Peyer's patch (tissue), 4 donors: Measurements from ENCODE around the gene ATXN3L. TPM values are rescaled to one million over a fixed set of nuclear protein-coding genes. Genes with fewer than 3 reads are reported as not detected.

ENCODE experiments used
- DNase-seq, 3 donors: peaks; one replicate each; pipeline ENCODE4 v3.0.0-alpha.2; 2017 to 2019
- H3K27ac ChIP-seq, 4 donors: fragments of 200-600 bp; sonication (generic); one replicate each; pipeline ENCODE4 v1.5.1; 2016 to 2019
- H3K27me3 ChIP-seq, 2 donors: fragments of 200-600 bp; sonication (generic); one replicate each; pipeline ENCODE4 v1.5.1; 2019
- H3K36me3 ChIP-seq, 3 donors: fragments of 200-600 bp; sonication (generic); one replicate each; pipeline ENCODE4 v1.5.1; 2016 to 2019
- H3K4me1 ChIP-seq, 4 donors: fragments of 200-600 bp; sonication (generic); one replicate each; pipeline ENCODE4 v1.5.1; 2016 to 2019
- H3K4me3 ChIP-seq, 4 donors: fragments of 200-600 bp; sonication (generic); 1 replicate in 3 of 4; 2 replicates in 1 of 4; pipeline ENCODE4 v1.5.1; 2016 to 2019; ENCODE audit warnings: mild to moderate bottlenecking in 1 of 4
- H3K9me3 ChIP-seq, 4 donors: fragments of 200-600 bp; sonication (generic); one replicate each; pipeline ENCODE4 v1.5.1; 2016 to 2019; ENCODE audit warnings: mild to moderate bottlenecking in 1 of 4
- POLR2A ChIP-seq, 2 donors: fragments of 450-650 bp; IDR thresholded peaks; one replicate each; pipeline ENCODE4 v1.5.1; 2017; ENCODE audit warnings: antibody characterized with exemption in 2 of 2, mild to moderate bottlenecking in 2 of 2, moderate library complexity in 2 of 2
- total RNA-seq, 4 donors: library from RNA; depleted of rRNA; stranded (reverse); fragments of >200 nt; gene quantifications; one replicate each; pipeline ENCODE4 v1.1.0, GENCODE V29; 2016
- TF ChIP-seq, protein P1 (sequence below), 6 experiments: fragments of 450-650 bp in 4 of 6; fragments of 200-600 bp in 2 of 6; sonication (generic) in 1 of 6; IDR thresholded peaks; one replicate each; pipeline ENCODE4 v1.5.1; 2017 to 2019; ENCODE audit warnings: antibody characterized with exemption in 6 of 6, mild to moderate bottlenecking in 3 of 6, moderate library complexity in 1 of 6

Gene ATXN3L
- total RNA-seq, 4 donors from 2014 or later: not detected

DNA sequence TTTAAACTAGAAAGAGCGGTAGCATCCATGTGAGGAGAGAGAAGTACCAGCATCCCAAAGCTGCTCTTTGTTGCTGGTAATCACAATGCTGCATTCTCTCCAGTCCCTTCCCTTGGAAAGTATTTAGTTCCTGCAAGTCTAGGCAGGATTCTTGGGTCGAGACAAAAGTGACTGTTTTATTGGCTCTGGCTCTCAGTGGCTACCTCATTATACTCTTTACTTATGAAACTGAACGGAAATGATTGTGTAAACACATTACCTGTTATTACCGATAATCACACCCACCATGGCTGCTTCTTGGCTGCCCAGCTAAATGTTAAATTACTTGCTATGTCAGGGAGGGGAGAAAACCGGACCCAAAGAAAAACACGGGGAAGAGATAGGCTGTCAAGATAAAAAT is 26.2 kb downstream of the ATXN3L start:
- Histone ChIP-seq H3K4me3 (no peak overlapping the region), H3K27me3 (no peaks in the 10 kb centered on the region), H3K9me3 (no peaks in the 10 kb centered on the region), H3K4me1 (no peaks in the 10 kb centered on the region), H3K27ac (no peak overlapping the region), H3K36me3 (no peaks in the 10 kb centered on the region)
- TF ChIP-seq, protein P1, sequence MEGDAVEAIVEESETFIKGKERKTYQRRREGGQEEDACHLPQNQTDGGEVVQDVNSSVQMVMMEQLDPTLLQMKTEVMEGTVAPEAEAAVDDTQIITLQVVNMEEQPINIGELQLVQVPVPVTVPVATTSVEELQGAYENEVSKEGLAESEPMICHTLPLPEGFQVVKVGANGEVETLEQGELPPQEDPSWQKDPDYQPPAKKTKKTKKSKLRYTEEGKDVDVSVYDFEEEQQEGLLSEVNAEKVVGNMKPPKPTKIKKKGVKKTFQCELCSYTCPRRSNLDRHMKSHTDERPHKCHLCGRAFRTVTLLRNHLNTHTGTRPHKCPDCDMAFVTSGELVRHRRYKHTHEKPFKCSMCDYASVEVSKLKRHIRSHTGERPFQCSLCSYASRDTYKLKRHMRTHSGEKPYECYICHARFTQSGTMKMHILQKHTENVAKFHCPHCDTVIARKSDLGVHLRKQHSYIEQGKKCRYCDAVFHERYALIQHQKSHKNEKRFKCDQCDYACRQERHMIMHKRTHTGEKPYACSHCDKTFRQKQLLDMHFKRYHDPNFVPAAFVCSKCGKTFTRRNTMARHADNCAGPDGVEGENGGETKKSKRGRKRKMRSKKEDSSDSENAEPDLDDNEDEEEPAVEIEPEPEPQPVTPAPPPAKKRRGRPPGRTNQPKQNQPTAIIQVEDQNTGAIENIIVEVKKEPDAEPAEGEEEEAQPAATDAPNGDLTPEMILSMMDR (IDR thresholded peaks at IDR 0.05): no peak
- no peak for TF ChIP-seq POLR2A (IDR thresholded peaks at IDR 0.05)
- no peak for DNase-seq

DNA sequence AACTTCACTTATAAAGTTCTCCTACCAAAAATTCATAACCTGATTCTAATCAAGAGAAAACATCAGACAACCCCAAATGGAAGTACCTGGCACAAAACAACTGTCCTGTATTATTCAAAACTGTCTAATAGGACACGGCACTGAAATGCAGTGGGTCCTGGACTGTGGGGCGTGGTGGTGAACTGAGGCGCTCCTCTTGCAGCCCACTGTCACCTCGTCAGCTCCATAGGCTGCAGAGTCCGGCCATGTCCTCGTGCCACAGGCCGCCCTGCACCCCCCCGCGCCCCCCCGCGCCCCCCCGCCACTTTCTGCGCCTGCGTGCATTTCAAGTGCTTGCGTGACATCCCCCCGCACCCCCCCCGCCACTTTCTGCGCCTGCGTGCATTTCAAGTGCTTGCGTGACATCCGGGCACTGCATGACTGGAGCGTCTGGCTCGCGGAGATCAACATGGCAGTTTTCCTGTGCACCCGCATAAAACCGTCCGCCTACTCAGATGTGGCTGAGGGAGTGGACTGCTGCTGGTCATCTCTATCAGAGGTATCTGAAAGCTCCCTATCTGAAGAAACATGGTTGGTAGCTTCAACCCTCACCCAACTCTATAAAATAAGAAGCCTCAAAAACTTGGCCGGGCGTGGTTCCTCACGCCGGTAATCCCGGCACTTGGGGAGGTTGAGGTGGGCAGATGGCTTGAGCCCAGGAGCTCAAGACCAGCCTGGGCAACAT is 28.8 kb downstream of the ATXN3L start:
- TF ChIP-seq POLR2A (IDR thresholded peaks at IDR 0.05): no peak
- TF ChIP-seq, protein P1 (IDR thresholded peaks at IDR 0.05): no peak
- no peaks in the 10 kb centered on the region for H3K27me3 ChIP-seq
- no peaks in the 10 kb centered on the region for H3K36me3 ChIP-seq
- H3K4me3 ChIP-seq: no peak overlapping the region
- H3K4me1 ChIP-seq: no peaks in the 10 kb centered on the region
- no peaks in the 10 kb centered on the region for H3K9me3 ChIP-seq
- no peak for DNase-seq
- H3K27ac ChIP-seq: no peak overlapping the region

DNA sequence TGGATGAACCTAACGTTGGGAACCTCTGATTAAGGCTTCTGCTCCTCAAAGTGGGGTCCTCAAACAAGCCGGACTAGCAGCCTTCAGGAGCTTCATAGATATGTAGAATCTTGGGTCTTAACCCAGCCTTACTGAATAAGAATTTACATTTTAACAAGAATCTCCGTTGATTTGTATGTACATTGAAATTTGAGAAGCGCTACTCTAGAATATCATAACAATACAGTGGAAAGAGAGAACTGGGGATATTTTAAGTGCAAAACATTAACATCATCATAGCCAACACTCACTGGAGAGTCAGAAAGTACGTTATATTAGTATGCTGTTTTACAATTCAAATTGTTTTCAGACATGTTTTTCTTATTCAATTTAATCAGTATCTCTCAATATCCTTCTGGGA is 31.2 kb downstream of the ATXN3L start:
- H3K9me3 ChIP-seq: peaks cover 0 to 7% (median 0%) of the 10 kb centered on the region in 4 donors
- H3K27ac ChIP-seq: no peak overlapping the region
- TF ChIP-seq POLR2A (IDR thresholded peaks at IDR 0.05): no peak
- TF ChIP-seq, protein P1 (IDR thresholded peaks at IDR 0.05): no peak
- H3K4me1 ChIP-seq: no peaks in the 10 kb centered on the region
- H3K36me3 ChIP-seq: no peaks in the 10 kb centered on the region
- no peak overlapping the region for H3K4me3 ChIP-seq
- no peaks in the 10 kb centered on the region for H3K27me3 ChIP-seq
- no peak for DNase-seq

DNA sequence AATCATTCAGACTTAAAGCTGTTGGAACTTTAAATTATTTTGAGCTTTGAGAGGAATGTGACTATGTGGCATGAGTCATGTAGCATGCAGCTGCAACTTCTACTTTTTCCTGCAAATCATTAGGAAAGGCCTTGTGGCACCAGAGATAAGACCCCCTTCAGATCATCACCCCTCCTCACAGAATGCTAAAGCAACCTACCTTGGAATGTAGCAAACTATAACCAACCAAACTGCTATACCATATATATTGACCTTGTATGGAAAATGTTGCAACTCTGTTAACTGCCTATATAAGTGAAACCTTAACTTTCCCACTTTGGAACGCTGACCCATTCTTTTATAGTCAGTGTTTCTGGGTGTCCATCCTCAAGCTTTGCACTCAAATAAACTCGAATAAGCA is 32.0 kb downstream of the ATXN3L start:
- no peak for TF ChIP-seq POLR2A (IDR thresholded peaks at IDR 0.05)
- TF ChIP-seq, protein P1 (IDR thresholded peaks at IDR 0.05): no peak
- Histone ChIP-seq H3K4me1 (no peaks in the 10 kb centered on the region), H3K27ac (no peak overlapping the region), H3K27me3 (no peaks in the 10 kb centered on the region), H3K4me3 (no peak overlapping the region), H3K36me3 (no peaks in the 10 kb centered on the region), H3K9me3 (peaks cover 0 to 7% (median 0%) of the 10 kb centered on the region in 4 donors)
- DNase-seq: no peak

DNA sequence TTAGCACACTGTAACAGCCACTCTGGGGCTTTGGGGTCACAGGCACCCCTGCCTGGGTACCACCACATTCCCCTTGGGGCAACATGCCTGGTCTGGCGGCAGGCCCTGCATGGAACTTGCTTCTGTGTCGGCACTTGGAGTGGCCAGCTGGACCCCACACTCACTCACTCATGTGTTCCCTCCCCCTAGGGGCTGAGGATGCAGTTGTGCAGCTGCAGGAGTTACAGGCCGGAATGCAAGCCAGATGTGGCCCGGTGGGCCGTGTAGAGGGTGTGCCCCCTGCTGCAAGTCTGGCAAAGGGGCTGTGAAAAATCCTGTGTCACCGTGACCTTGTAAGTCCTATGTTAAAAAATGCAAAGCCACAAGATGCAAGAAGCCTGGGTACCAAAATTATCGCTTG is 34.2 kb downstream of the ATXN3L start:
- peaks cover 0 to 7% (median 0%) of the 10 kb centered on the region in 4 donors for H3K9me3 ChIP-seq
- H3K27me3 ChIP-seq: no peaks in the 10 kb centered on the region
- no peak overlapping the region for H3K4me3 ChIP-seq
- DNase-seq: no peak
- no peaks in the 10 kb centered on the region for H3K36me3 ChIP-seq
- H3K4me1 ChIP-seq: no peaks in the 10 kb centered on the region
- H3K27ac ChIP-seq: no peak overlapping the region
- TF ChIP-seq, protein P1 (IDR thresholded peaks at IDR 0.05): no peak
- no peak for TF ChIP-seq POLR2A (IDR thresholded peaks at IDR 0.05)
